Endothelial cell of umbilical vein (primary cell): ENCODE measurements around the gene PODNL1. TPM values are rescaled to one million over a fixed set of nuclear protein-coding genes. Genes with fewer than 3 reads are reported as not detected.

Source experiments
- BruUV-seq: library from RNA; stranded (reverse); fragments of 400-500 nt; replicated peaks from 2 replicates; lab custom pipeline; 2021; lab: Mats Ljungman, UMichigan
- CTCF ChIA-PET: fragments of 300-600, 350-600 bp; sonication (Branson Sonifier 250); formaldehyde crosslinking; loops from one replicate; lab custom pipeline; 2021; ENCODE audit warnings: antibody characterized with exemption, inconsistent platforms; lab: Charles Lee
- POLR2A ChIA-PET: fragments of 300-600, 350-600 bp; sonication (Branson Sonifier 250); formaldehyde crosslinking; loops from one replicate; lab custom pipeline; 2021; ENCODE audit warnings: antibody characterized with exemption, inconsistent platforms; lab: Charles Lee
- DNase-seq: peaks from one replicate; pipeline ENCODE4 v3.0.0-alpha.2; 2011; ENCODE audit warnings: low read depth, low spot score
- FAIRE-seq: peaks from 2 replicates; lab custom pipeline; 2011; peaks lifted over from hg19 to GRCh38; lab: Jason Lieb, UNC
- H2AFZ ChIP-seq: 2 replicates; pipeline ENCODE4 v1.6.0; 2012; ENCODE audit warnings: low read depth, low read length, control low read depth, inconsistent platforms
- H3K27ac ChIP-seq: 2 replicates; pipeline ENCODE4 v1.5.1; 2011; ENCODE audit warnings: low read depth, mild to moderate bottlenecking, control low read depth, low read length, moderate library complexity; ENCODE audit not compliant: insufficient read depth
- H3K27me3 ChIP-seq, 2 experiments: 2 replicates each; pipeline versions ENCODE4 v1.6.0 to v1.6.1; 2011; ENCODE audit warnings: low read length in 2 of 2, mixed read lengths in 1 of 2; ENCODE audit not compliant: control insufficient read depth in 2 of 2, insufficient read depth in 2 of 2
- H3K36me3 ChIP-seq, 2 experiments: 2 replicates in 1 of 2; 3 replicates in 1 of 2; pipeline ENCODE4 v1.5.1; 2011; ENCODE audit warnings: low read length in 2 of 2, mild to moderate bottlenecking in 1 of 2, moderate library complexity in 1 of 2; ENCODE audit not compliant: control insufficient read depth in 2 of 2, insufficient read depth in 2 of 2; ENCODE audit errors: extremely low read depth in 1 of 2
- H3K4me1 ChIP-seq: 3 replicates; pipeline ENCODE4 v1.5.1; 2011; ENCODE audit warnings: mild to moderate bottlenecking, low read length; ENCODE audit not compliant: control insufficient read depth, insufficient read depth; ENCODE audit errors: extremely low read depth
- H3K4me2 ChIP-seq: 2 replicates; pipeline ENCODE4 v1.6.1; 2011; ENCODE audit warnings: low read length, control low read depth, mixed read lengths; ENCODE audit not compliant: insufficient read depth
- H3K4me3 ChIP-seq, 3 experiments: fragments of 200-600 bp in 1 of 3; sonication (generic), shearing (Covaris generic) in 1 of 3; replicated peaks in 1 of 3; 2 replicates each; pipeline ENCODE4 v1.5.1; 2011 to 2016; ENCODE audit warnings: control low read depth in 3 of 3, low read length in 3 of 3, mild to moderate bottlenecking in 2 of 3, inconsistent platforms in 1 of 3, low read depth in 1 of 3, moderate library complexity in 1 of 3; ENCODE audit not compliant: insufficient read depth in 1 of 3
- H3K79me2 ChIP-seq: 2 replicates; pipeline ENCODE4 v1.6.0; 2012; ENCODE audit warnings: low read length, inconsistent platforms; ENCODE audit not compliant: control insufficient read depth, insufficient read depth
- H3K9ac ChIP-seq: replicated peaks from 2 replicates; pipeline ENCODE3; 2011; ENCODE audit warnings: low read length, control low read depth; ENCODE audit not compliant: insufficient read depth; ENCODE audit errors: extremely low read depth
- H3K9me1 ChIP-seq: replicated peaks from 3 replicates; pipeline ENCODE4 v1.6.0; 2011; ENCODE audit warnings: mild to moderate bottlenecking, low read length; ENCODE audit not compliant: control insufficient read depth, insufficient read depth; ENCODE audit errors: extremely low read depth
- H3K9me3 ChIP-seq: replicated peaks from 2 replicates; pipeline ENCODE4 v1.5.1; 2012; ENCODE audit warnings: low read length, inconsistent platforms; ENCODE audit not compliant: control insufficient read depth, insufficient read depth
- H4K20me1 ChIP-seq: replicated peaks from 2 replicates; pipeline ENCODE3; 2011; ENCODE audit warnings: mild to moderate bottlenecking, low read length; ENCODE audit not compliant: control insufficient read depth, insufficient read depth; ENCODE audit errors: extremely low read depth
- CTCF ChIP-seq, 2 donors: IDR thresholded peaks; 1 replicate in 1 of 2; 2 replicates in 1 of 2; pipeline ENCODE4 v1.5.1; 2011; ENCODE audit warnings: low read length in 2 of 2, mild to moderate bottlenecking in 2 of 2, moderate library complexity in 2 of 2, control low read depth in 1 of 2, inconsistent platforms in 1 of 2, low read depth in 1 of 2; ENCODE audit not compliant: insufficient read depth in 1 of 2; ENCODE audit errors: extremely low read depth in 1 of 2
- EZH2 ChIP-seq: IDR thresholded peaks from 2 replicates; pipeline ENCODE4 v1.6.1; 2012; ENCODE audit warnings: borderline replicate concordance, low read depth, mild to moderate bottlenecking, moderate library complexity, low read length, inconsistent platforms; ENCODE audit not compliant: severe bottlenecking
- FOS ChIP-seq: IDR thresholded peaks from 2 replicates; pipeline ENCODE4 v1.6.1; 2011; ENCODE audit warnings: mild to moderate bottlenecking, low read length, moderate library complexity, borderline replicate concordance; ENCODE audit not compliant: insufficient read depth
- GATA2 ChIP-seq: IDR thresholded peaks from 2 replicates; pipeline ENCODE4 v1.7.0; 2011; ENCODE audit warnings: low read depth, mild to moderate bottlenecking, moderate library complexity, mixed read lengths, low read length; ENCODE audit not compliant: insufficient read length, insufficient read depth
- JUN ChIP-seq: IDR thresholded peaks from 2 replicates; pipeline ENCODE4 v1.6.1; 2011; ENCODE audit warnings: borderline replicate concordance, low read depth; ENCODE audit not compliant: insufficient read length, insufficient read depth
- MAX ChIP-seq: IDR thresholded peaks from 2 replicates; pipeline ENCODE4 v1.6.1; 2011; ENCODE audit not compliant: insufficient read depth, insufficient read length
- MYC ChIP-seq: IDR thresholded peaks from one replicate; pipeline ENCODE4 v1.6.1; 2011; ENCODE audit warnings: mild to moderate bottlenecking, low read depth, low read length
- POLR2A ChIP-seq: IDR thresholded peaks from 2 replicates; pipeline ENCODE4 v1.6.1; 2012; ENCODE audit warnings: low read depth, mild to moderate bottlenecking, control low read depth, low read length
- dilution Hi-C: fragments of 300-500 bp; cut with MboI; formaldehyde crosslinking; loops from one replicate; pipeline ENCODE4 v1.15.0; 2019; ENCODE audit warnings: low sequenced_read_pairs; ENCODE audit not compliant: extremely low pct_ligation_motif_present
- intact Hi-C: fragments of 100-400 bp; cut with micrococcal nuclease; formaldehyde crosslinking; loops from one replicate; pipeline ENCODE4 v1.10.0; 2022
- polyA plus RNA-seq, 4 experiments: library from polyadenylated mRNA; depleted of rRNA in 3 of 4; stranded (reverse) in 3 of 4; unstranded in 1 of 4; fragments of >200 nt; gene quantifications; 2 replicates each; pipeline versions ENCODE4 v1.2.1 to v1.2.3, GENCODE V29; 2011 to 2012; ENCODE audit warnings: missing spikeins in 1 of 4
- total RNA-seq: library from RNA; stranded (reverse); gene quantifications from 2 replicates; pipeline ENCODE4 v1.2.3, GENCODE V29; 2021

The PODNL1 gene
- total and polyA plus RNA-seq, 2 donors (not counting 3 experiments of a cell fraction or from before 2014, with no cell fraction given) = 0.21 TPM; not detected in 1

DNA sequence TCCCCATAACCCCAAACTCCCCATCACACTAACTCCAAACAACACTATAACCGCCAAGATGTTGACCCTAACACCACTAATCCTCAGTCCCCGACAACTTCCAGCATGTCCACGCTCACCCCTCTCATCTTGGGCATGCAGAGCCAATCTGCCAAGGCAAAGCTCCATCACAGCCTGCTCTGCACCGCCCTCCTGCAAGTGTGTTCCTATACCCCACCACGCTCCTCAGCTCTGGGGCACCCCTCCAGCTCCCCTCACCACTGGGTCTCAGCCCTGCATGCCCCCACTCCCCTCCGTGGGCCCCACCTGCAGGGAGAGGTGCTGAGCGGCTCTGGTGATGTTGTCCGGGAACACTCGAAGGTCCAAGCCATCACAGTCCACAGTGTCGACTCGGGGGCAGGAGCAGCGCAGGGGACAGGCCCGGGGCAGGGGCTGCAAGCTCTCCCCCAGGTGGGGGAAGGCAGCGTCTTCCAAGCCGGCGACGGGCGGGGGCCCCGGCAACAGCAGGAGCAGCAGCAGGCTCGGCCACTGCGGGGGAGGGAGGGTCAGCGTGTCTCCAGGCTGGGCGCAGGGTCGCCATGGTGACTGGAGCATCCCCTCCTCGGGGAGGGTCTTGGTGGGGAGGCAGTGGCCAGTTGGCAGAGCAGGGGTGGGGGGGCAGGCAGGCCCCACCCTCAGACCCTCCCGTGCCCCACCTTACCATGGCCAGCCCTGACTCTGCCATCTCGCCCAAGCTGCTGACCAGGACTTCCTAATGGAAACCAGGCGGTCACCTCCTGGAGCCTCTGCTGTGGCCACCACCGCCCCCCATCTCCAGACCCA, 527 bp downstream of the PODNL1 start:
- Histone ChIP-seq H3K4me3 (no peak overlapping the region), H3K9me1 (no peaks in the 10 kb centered on the region), H3K9ac (no peak overlapping the region), H3K27me3 (peaks cover 0 to 3% of the 10 kb centered on the region in 2 experiments), H3K27ac (no peak overlapping the region), H4K20me1 (no peaks in the 10 kb centered on the region), H3K36me3 (no peaks in the 10 kb centered on the region), H3K4me2 (no peak overlapping the region), H2AFZ (no peak overlapping the region), H3K4me1 (no peaks in the 10 kb centered on the region), H3K9me3 (no peaks in the 10 kb centered on the region), H3K79me2 (no peaks in the 10 kb centered on the region)
- no peak for FAIRE-seq
- ChIA-PET POLR2A (interaction anchor here (0.6 kb wide), 1 partner anchor 50 kb away, joined by 6 read pairs; no protein-coding TSS in a partner anchor), CTCF (interaction anchor here (0.9 kb wide), 1 partner anchor 51 kb away, joined by 3 read pairs; no protein-coding TSS in a partner anchor)
- DNase-seq = no peak
- TF ChIP-seq EZH2 (no peak), CTCF (IDR thresholded peaks at IDR 0.05; ENCODE audit: extremely low read depth in 1 of 2, insufficient read depth in 1 of 2, low read depth in 1 of 2, low read length in 2 of 2) (no peak), GATA2 (no peak), MYC (no peak), JUN (no peak), FOS (no peak), POLR2A (no peak), MAX (no peak)
- dilution Hi-C loops = no loop called here
- BruUV-seq = no TSS peak
- intact Hi-C loops = no loop called here
